ENCODE data around the gene PPM1F. TPM values are rescaled to one million over a fixed set of nuclear protein-coding genes. Genes with fewer than 3 reads are reported as not detected.
A peak's percentile ranks its signal among the peaks of the same experiment; 100 is the strongest.

PPM1F gene
- total RNA-seq, 4 donors from 2014 or later: 13.8 to 28.9 (median 21.0) TPM

DNA sequence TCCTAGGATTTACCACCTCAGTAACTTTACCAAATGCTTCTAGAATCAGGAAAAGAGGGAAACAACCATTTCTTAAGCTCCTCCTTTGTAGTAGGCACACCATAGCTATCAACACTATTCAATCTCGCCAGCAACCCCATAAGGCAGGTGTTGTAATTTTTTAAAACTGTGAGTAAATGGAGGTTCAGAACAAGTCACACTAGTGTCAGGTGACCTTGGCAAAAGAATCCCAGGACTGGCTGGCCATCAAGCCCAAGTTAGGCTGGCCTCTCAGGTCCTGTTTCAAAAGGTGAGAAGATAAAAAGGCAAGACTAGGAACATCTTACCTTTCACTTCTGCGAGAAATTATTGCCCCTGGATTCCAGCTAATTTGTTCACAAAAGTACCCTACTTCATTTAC is 29.2 kb upstream of the PPM1F start:
- H3K4me1 ChIP-seq: peaks cover 0 to 11% (median 4%) of the 10 kb centered on the region in 4 donors
- H3K36me3 ChIP-seq: no peaks in the 10 kb centered on the region
- no peak for TF ChIP-seq POLR2A (IDR thresholded peaks at IDR 0.05)
- TF ChIP-seq, protein P1, sequence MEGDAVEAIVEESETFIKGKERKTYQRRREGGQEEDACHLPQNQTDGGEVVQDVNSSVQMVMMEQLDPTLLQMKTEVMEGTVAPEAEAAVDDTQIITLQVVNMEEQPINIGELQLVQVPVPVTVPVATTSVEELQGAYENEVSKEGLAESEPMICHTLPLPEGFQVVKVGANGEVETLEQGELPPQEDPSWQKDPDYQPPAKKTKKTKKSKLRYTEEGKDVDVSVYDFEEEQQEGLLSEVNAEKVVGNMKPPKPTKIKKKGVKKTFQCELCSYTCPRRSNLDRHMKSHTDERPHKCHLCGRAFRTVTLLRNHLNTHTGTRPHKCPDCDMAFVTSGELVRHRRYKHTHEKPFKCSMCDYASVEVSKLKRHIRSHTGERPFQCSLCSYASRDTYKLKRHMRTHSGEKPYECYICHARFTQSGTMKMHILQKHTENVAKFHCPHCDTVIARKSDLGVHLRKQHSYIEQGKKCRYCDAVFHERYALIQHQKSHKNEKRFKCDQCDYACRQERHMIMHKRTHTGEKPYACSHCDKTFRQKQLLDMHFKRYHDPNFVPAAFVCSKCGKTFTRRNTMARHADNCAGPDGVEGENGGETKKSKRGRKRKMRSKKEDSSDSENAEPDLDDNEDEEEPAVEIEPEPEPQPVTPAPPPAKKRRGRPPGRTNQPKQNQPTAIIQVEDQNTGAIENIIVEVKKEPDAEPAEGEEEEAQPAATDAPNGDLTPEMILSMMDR (IDR thresholded peaks at IDR 0.05): no peak
- peak overlapping the region; percentile 81 to 98 (median 92) for H3K4me3 ChIP-seq
- no peaks in the 10 kb centered on the region for H3K27me3 ChIP-seq
- H3K9me3 ChIP-seq: no peaks in the 10 kb centered on the region
- DNase-seq: no peak
- peak overlapping the region; percentile 66 to 82 (median 80) for H3K27ac ChIP-seq

DNA sequence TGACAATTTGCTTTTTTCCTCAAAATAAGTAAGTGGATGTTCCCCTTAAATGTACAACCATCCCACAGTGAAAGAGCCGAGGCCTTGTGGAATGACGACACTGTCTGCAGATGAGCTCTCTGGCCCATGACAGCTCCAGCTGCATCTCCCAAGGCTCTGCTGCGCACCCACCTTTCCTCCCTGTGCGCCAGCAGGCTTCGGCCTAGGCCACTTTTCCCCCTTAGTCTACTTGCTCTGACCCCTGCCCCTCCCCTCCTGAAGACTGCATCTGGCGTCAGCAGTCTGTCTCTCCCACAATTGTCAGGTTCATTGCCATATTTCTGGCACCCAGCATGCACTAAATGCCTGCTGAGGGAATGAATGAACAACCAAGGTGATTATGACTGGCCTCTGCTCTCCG is 27.9 kb upstream of the PPM1F start:
- no peaks in the 10 kb centered on the region for H3K36me3 ChIP-seq
- H3K9me3 ChIP-seq: no peaks in the 10 kb centered on the region
- peaks cover 0 to 11% (median 4%) of the 10 kb centered on the region in 4 donors for H3K4me1 ChIP-seq
- peak in 1 of 3 donors; percentile 23 for DNase-seq
- no peak overlapping the region for H3K27ac ChIP-seq
- no peak overlapping the region for H3K4me3 ChIP-seq
- no peaks in the 10 kb centered on the region for H3K27me3 ChIP-seq
- no peak for TF ChIP-seq POLR2A (IDR thresholded peaks at IDR 0.05)
- TF ChIP-seq, protein P1 (IDR thresholded peaks at IDR 0.05): no peak

DNA sequence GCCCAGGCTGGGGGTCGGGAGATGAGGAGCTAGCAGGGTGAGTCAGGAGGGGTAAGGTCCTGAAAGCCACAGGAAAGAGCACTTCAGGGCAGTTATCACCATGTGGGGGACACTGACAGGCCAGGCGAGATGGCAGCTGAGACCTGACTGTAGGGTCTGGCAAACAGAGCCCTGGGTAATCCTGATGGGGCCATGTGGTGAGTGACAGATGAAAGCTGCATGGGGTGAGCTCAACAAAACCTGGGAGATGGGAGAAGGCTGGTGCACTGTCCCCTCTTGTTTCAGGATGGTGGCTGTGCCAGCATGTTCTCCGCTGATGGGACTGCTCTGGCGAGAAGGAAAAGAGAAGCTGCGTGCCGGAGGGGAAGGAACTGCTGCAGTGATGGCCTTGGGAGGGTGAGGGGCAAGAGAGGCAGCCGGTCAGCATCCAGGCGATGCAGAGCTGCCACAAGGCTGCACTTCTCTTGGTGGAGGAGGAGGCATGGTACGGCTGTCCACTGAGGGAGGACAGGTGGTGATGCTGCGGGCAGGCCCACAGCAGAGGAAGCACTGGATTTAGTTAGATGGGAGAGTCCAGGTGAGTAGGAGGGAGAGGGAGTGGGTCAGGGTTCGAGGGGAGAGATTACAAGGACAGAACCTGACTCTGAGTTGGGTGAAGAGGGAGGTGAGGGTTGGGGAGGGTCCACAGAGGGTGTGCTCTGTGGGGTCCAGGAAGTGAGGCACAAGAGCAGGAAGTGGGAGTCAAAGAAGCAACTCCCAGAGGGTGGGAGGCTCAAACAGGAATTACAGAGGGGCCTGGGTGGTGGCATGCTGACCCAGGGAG is 26.1 kb upstream of the PPM1F start:
- TF ChIP-seq, protein P1 (IDR thresholded peaks at IDR 0.05): no peak
- no peak for TF ChIP-seq POLR2A (IDR thresholded peaks at IDR 0.05)
- no peak for DNase-seq

DNA sequence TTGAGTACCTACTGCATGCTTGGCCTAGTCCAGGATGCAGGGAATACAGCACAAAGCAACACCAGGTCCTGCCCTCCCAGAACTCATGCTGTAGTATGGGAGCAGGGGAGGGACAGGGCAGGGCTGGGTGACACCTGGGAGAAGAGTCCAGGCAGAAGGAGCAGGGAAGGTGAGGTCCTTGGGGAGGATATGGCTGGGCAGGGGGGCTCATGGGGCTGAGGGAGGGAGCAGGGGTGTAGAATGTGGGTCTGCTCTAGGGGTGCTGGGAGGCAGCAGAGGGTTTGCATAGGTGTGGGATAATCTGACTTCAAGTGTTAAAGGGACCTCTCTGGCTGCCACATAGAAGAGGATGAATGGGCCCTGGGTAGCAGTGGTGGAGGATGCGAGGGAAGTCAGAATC is 25.2 kb upstream of the PPM1F start:
- H3K4me3 ChIP-seq: no peak overlapping the region
- peaks cover 0 to 23% (median 0%) of the 10 kb centered on the region in 3 donors for H3K36me3 ChIP-seq
- TF ChIP-seq, protein P1 (IDR thresholded peaks at IDR 0.05): no peak
- TF ChIP-seq POLR2A (IDR thresholded peaks at IDR 0.05): no peak
- H3K9me3 ChIP-seq: no peaks in the 10 kb centered on the region
- no peak overlapping the region for H3K27ac ChIP-seq
- H3K27me3 ChIP-seq: no peaks in the 10 kb centered on the region
- DNase-seq: no peak
- peaks cover 0 to 11% (median 4%) of the 10 kb centered on the region in 4 donors for H3K4me1 ChIP-seq

More for the DNA sequence above, 26.1 kb upstream of the PPM1F start:
- Histone ChIP-seq H3K4me1 (peaks cover 0 to 11% (median 4%) of the 10 kb centered on the region in 4 donors), H3K4me3 (no peak overlapping the region), H3K36me3 (peaks cover 0 to 13% (median 0%) of the 10 kb centered on the region in 3 donors), H3K9me3 (no peaks in the 10 kb centered on the region), H3K27ac (no peak overlapping the region), H3K27me3 (no peaks in the 10 kb centered on the region)

DNA sequence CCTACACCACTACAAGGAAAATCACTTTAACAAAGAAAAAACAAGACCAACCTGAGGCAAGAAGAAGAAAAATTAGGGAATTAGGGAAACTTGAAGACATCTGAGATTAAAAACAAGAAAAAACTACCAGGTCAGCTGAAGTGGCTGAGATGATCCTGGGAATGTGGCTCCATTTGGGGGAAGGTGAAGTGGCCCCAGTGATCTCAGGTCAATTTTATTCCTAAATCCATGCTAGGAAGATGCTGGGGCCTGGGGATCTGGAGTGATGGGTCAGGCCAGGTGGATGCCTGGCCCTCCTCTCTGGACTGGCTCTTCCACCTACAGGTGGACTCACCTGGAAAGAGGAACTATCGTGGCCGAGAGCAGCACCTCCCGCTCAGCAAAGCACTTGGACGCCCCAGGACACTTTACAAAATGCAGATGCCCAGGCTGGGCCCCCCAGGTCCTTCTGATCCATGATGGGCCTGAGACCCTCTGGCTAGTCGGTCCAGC is 23.3 kb upstream of the PPM1F start:
- peaks cover 0 to 42% (median 0%) of the 10 kb centered on the region in 3 donors for H3K36me3 ChIP-seq
- no peak for DNase-seq
- TF ChIP-seq, protein P1 (IDR thresholded peaks at IDR 0.05): no peak
- no peak for TF ChIP-seq POLR2A (IDR thresholded peaks at IDR 0.05)

More for the DNA sequence above, 23.3 kb upstream of the PPM1F start:
- Histone ChIP-seq H3K27me3 (no peaks in the 10 kb centered on the region), H3K4me1 (no peaks in the 10 kb centered on the region), H3K27ac (no peak overlapping the region), H3K9me3 (no peaks in the 10 kb centered on the region), H3K4me3 (no peak overlapping the region)

Measured in Peyer's patch (tissue), 4 donors.